Ishikawa (cell line): ENCODE measurements around the gene PRSS22.
A peak's percentile ranks its signal among the peaks of the same experiment; 100 is the strongest.

Source experiments
- CEBPB ChIP-seq: IDR thresholded peaks from 2 replicates; pipeline ENCODE4 v1.6.1; 2012
- CREB1 ChIP-seq: IDR thresholded peaks from 2 replicates; pipeline ENCODE4 v1.6.1; 2012; ENCODE audit warnings: low read depth
- EGR1 ChIP-seq: IDR thresholded peaks from 2 replicates; pipeline ENCODE4 v1.6.1; 2012
- EP300 ChIP-seq: IDR thresholded peaks from 2 replicates; pipeline ENCODE4 v1.6.1; 2012; ENCODE audit warnings: borderline replicate concordance
- FOXM1 ChIP-seq: IDR thresholded peaks from 2 replicates; pipeline ENCODE4 v1.6.1; 2012; ENCODE audit warnings: low read depth, borderline replicate concordance
- MAX ChIP-seq: IDR thresholded peaks from 2 replicates; pipeline ENCODE4 v1.6.1; 2012
- NFIC ChIP-seq: IDR thresholded peaks from 2 replicates; pipeline ENCODE4 v1.6.1; 2012
- RAD21 ChIP-seq: IDR thresholded peaks from 2 replicates; pipeline ENCODE4 v1.6.1; 2012; ENCODE audit warnings: low read depth
- REST ChIP-seq: IDR thresholded peaks from 2 replicates; pipeline ENCODE4 v1.6.1; 2012; ENCODE audit warnings: low read depth, mild to moderate bottlenecking
- TAF1 ChIP-seq: IDR thresholded peaks from 2 replicates; pipeline ENCODE4 v1.6.1; 2012; ENCODE audit warnings: low read depth, mild to moderate bottlenecking
- TCF12 ChIP-seq: IDR thresholded peaks from 2 replicates; pipeline ENCODE4 v1.6.1; 2012; ENCODE audit warnings: low read depth
- TEAD4 ChIP-seq: IDR thresholded peaks from 2 replicates; pipeline ENCODE4 v1.6.1; 2012
- YY1 ChIP-seq: IDR thresholded peaks from 2 replicates; pipeline ENCODE4 v1.6.1; 2012; ENCODE audit warnings: low read depth
- ZBTB7A ChIP-seq: IDR thresholded peaks from 2 replicates; pipeline ENCODE4 v1.6.1; 2012; ENCODE audit warnings: low read depth
- TF ChIP-seq, protein P1 (sequence below): IDR thresholded peaks from 2 replicates; pipeline ENCODE4 v1.6.1; 2012

The PRSS22 gene

GRCh38 chr16:2839650-2840450 is 18.1 kb downstream of the PRSS22 start:
- TF ChIP-seq TEAD4 (no peak), EGR1 (no peak), TCF12 (no peak), RAD21 (no peak), YY1 (no peak), TAF1 (no peak), ZBTB7A (no peak), MAX (no peak)

GRCh38 chr16:2838928-2839327 is 19.0 kb downstream of the PRSS22 start:
- TF ChIP-seq CREB1 (no peak), ZBTB7A (0 out of 2 replicates have a peak, but pooled peaks have one; percentile 9), RAD21 (peak; percentile 95), FOXM1 (no peak), TCF12 (no peak), EGR1 (no peak), TAF1 (no peak), MAX (peak; percentile 33; the same call in 1 of the 2 replicates), REST (no peak), NFIC (no peak)
- TF ChIP-seq, protein P1, sequence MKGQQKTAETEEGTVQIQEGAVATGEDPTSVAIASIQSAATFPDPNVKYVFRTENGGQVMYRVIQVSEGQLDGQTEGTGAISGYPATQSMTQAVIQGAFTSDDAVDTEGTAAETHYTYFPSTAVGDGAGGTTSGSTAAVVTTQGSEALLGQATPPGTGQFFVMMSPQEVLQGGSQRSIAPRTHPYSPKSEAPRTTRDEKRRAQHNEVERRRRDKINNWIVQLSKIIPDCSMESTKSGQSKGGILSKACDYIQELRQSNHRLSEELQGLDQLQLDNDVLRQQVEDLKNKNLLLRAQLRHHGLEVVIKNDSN: no peak

DNA sequence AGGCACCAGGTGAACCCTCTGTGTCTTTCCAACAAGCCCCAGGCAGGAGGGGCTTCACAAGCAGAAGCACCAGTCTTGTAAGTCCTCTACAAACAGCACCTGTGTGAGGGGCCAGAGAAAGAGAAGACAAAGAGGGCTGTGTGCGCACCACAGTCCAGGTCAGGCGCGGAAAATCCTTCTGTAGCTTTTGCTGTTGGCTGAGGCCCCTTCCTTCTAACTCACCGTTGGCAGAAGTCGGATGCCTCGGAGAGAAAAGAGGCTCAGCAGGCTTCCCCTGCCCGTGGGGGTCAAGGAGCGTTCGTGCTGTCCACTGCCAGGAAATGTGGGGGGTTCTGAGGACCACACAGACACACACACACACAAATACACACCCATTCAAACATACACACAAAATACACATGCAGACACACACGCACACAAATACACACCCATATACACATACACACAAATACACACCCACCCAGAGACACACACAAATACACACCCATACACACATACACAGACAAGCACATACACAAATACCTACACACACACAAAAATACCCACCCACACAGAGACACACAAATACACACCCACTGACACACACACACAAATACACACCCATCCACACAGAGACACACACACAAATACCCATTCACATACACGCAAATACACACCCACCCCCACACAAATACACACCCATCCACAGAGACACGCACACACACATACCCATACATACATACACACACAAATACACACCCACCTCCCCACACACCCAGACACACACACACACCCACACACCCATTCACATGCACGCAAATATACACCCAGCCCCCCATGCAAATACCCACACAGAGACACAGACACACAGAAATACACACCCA is 21.1 kb downstream of the PRSS22 start:
- TF ChIP-seq TEAD4: no peak
- TF ChIP-seq CEBPB: no peak
- TF ChIP-seq MAX: no peak
- no peak for TF ChIP-seq TCF12
- TF ChIP-seq, protein P1: no peak
- TF ChIP-seq EGR1: no peak
- TF ChIP-seq FOXM1: no peak
- no peak for TF ChIP-seq ZBTB7A
- no peak for TF ChIP-seq RAD21
- TF ChIP-seq CREB1: no peak
- no peak for TF ChIP-seq TAF1
- TF ChIP-seq YY1: no peak
- TF ChIP-seq REST: no peak
- TF ChIP-seq EP300: no peak

DNA sequence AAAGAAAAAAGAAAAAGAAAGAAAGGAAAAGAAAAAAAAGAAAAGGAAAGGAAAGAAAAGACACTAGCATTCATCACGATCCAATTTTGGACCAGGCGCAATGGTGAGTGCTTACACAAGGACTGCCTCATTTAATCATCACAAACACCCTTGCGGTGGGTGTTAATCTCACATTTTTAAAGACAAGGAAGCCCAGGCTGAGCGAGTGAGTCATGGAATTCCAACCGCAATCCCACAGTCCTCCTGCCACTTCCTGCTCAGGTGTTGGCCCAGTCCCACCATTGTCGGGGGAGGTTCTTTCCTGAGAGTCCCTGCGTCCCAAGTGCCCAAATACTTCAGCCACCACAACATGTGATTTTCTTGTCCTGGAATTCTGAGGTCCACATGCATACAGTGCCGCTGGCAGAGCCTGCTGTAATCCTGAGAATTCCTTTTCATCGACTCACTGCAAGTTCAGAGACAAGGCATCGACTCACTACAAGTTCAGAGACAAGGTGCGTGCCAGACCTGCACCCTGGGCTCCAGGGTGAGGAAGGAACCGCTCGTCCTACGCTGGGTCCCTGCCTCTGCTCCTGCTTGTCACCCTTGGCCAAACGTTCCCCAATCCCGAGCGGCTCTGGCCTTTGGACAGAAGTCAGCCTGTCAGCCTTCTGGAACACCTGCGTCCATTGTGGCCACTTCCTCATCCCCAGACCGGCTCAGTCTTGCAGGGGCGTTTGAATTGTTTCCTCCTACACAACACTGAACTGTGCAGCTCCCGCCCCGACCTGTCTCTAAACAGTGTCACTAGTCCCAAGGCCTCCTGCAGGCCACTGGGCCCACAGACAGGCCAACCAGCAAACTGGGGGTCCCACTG is 22.1 kb downstream of the PRSS22 start:
- TF ChIP-seq, protein P1: no peak
- TF ChIP-seq RAD21 (no peak), EP300 (no peak), MAX (peak; percentile 52; the same call in 1 of the 2 replicates), REST (no peak), TAF1 (no peak), TCF12 (peak; percentile 77; the same call in 1 of the 2 replicates), ZBTB7A (peak; percentile 67; the same call in 1 of the 2 replicates), YY1 (no peak), TEAD4 (peak; percentile 74), NFIC (peak; percentile 58; the same call in 1 of the 2 replicates)
